Epithelial cell of prostate (primary cell): Measurements from ENCODE around the gene KCNIP2.
A peak's percentile ranks its signal among the peaks of the same experiment; 100 is the strongest.

Source experiments
- DNase-seq: peaks from one replicate; pipeline ENCODE4 v3.0.0-alpha.2; 2011; ENCODE audit warnings: low read depth, low spot score
- H3K27ac ChIP-seq: fragments of 450-650 bp; 2 replicates; pipeline ENCODE4 v1.5.1; 2017; ENCODE audit warnings: mild to moderate bottlenecking

The KCNIP2 gene

GRCh38 chr10:101829561-101830315 lies 13.9 kb downstream of the KCNIP2 start:
- peak overlapping the region; percentile 24 for H3K27ac ChIP-seq
- DNase-seq: no peak

- no peak overlapping the region for H3K27ac ChIP-seq
- DNase-seq: no peak
These were observed 14.6 kb downstream of the KCNIP2 start for GRCh38 chr10:101828766-101829551.

- no peak for DNase-seq
- no peak overlapping the region for H3K27ac ChIP-seq
These were observed 15.5 kb downstream of the KCNIP2 start for GRCh38 chr10:101827919-101828600.

- DNase-seq: no peak
- H3K27ac ChIP-seq: no peak overlapping the region
These were observed 16.7 kb downstream of the KCNIP2 start for GRCh38 chr10:101826852-101827434.

- H3K27ac ChIP-seq: no peak overlapping the region
- no peak for DNase-seq
These were observed 18.9 kb downstream of the KCNIP2 start for GRCh38 chr10:101824736-101825135.

GRCh38 chr10:101818872-101819633 lies 24.5 kb downstream of the KCNIP2 start:
- peak overlapping the region; percentile 87 for H3K27ac ChIP-seq
- DNase-seq: no peak

- peak within 1 kb of the TSS; percentile 87 for H3K27ac ChIP-seq
These were observed 25.3 kb downstream of the KCNIP2 start, which contains the start of gene OGA for GRCh38 chr10:101818119-101818871. Gene OGA (minus strand): TSS chr10:101818444. CDS start chr10:101818022, 422 bp downstream.

GRCh38 chr10:101817337-101818118 lies 26.1 kb downstream of the KCNIP2 start:
- peak overlapping the region; percentile 87 for H3K27ac ChIP-seq
- peak; percentile 72 for DNase-seq

More at GRCh38 chr10:101818119-101818871, 25.3 kb downstream of the KCNIP2 start, which contains the start of gene OGA:
- DNase-seq: peak; percentile 100

GRCh38 chr10:101816913-101817336 lies 26.7 kb downstream of the KCNIP2 start:
- H3K27ac ChIP-seq: peak overlapping the region; percentile 87

GRCh38 chr10:101816376-101816775 lies 27.2 kb downstream of the KCNIP2 start:
- no peak overlapping the region for H3K27ac ChIP-seq
- no peak for DNase-seq

More at GRCh38 chr10:101816913-101817336, 26.7 kb downstream of the KCNIP2 start:
- no peak for DNase-seq

GRCh38 chr10:101814466-101815071 lies 29.0 kb downstream of the KCNIP2 start:
- H3K27ac ChIP-seq: no peak overlapping the region
- no peak for DNase-seq

GRCh38 chr10:101812606-101813005 lies 31.0 kb downstream of the KCNIP2 start:
- no peak overlapping the region for H3K27ac ChIP-seq

GRCh38 chr10:101807158-101807557 lies 36.4 kb downstream of the KCNIP2 start:
- DNase-seq: no peak
- H3K27ac ChIP-seq: no peak overlapping the region

More at GRCh38 chr10:101812606-101813005, 31.0 kb downstream of the KCNIP2 start:
- DNase-seq: no peak

- no peak for DNase-seq
- no peak overlapping the region for H3K27ac ChIP-seq
These were observed 40.1 kb downstream of the KCNIP2 start for GRCh38 chr10:101803511-101803910.

- no peak overlapping the region for H3K27ac ChIP-seq
- DNase-seq: no peak
These were observed 46.1 kb downstream of the KCNIP2 start for GRCh38 chr10:101797403-101798059.

GRCh38 chr10:101793526-101793925 lies 50.1 kb downstream of the KCNIP2 start:
- no peak overlapping the region for H3K27ac ChIP-seq
- no peak for DNase-seq

GRCh38 chr10:101789686-101790085 lies 53.9 kb downstream of the KCNIP2 start:
- no peak overlapping the region for H3K27ac ChIP-seq
- no peak for DNase-seq
